ENCODE data around the gene LTBR. TPM values are rescaled to one million over a fixed set of nuclear protein-coding genes. Genes with fewer than 3 reads are reported as not detected.
A peak's percentile ranks its signal among the peaks of the same experiment; 100 is the strongest.
"Not testable (repeated sequence)": the region's sequence is repeated elsewhere in the genome, so short reads cannot be mapped to it uniquely, and the experiment has no call there.

The LTBR gene
- total RNA-seq, 2 experiments from 2014 or later, result 1.5 to 1.6 TPM

GRCh38 chr12:6342140-6342889, 41.6 kb upstream of the LTBR start:
- peaks cover 6% of the 10 kb centered on the region for H3K36me3 Mint-ChIP-seq (ENCODE audit: low read depth)
- DNase-seq (no peak), ATAC-seq (no peak)
- no peak overlapping the region for H3K27ac Mint-ChIP-seq
- no peak for TF ChIP-seq CTCF (IDR thresholded peaks at IDR 0.05)
- H3K4me3 Mint-ChIP-seq, result no peak overlapping the region
- POLR2A ChIA-PET, result interaction anchor here (0.6 to 1.9 kb wide), 6 partner anchors 12 to 280 kb away, joined by 3 to 7 read pairs (median 3); no protein-coding TSS in a partner anchor
- H3K9me3 Mint-ChIP-seq, result no peaks in the 10 kb centered on the region
- intact Hi-C loops (cut with micrococcal nuclease), result no loop called here
- H3K4me1 Mint-ChIP-seq (ENCODE audit: low read depth), result peaks cover 45% of the 10 kb centered on the region
- CTCF ChIA-PET, result interaction anchor here (1.3 to 2.7 kb wide), 2 partner anchors 10 to 19 kb away, joined by 4 to 9 read pairs; no protein-coding TSS in a partner anchor
- H3K27me3 Mint-ChIP-seq, result no peaks in the 10 kb centered on the region

GRCh38 chr12:6343518-6343917, 40.4 kb upstream of the LTBR start:
- no peak for DNase-seq
- ChIA-PET POLR2A (interaction anchor here (0.9 to 1.9 kb wide), 4 partner anchors 14 to 108 kb away, joined by 3 to 7 read pairs (median 4); partner anchors contain the start of gene TAPBPL), CTCF (interaction anchor here (0.8 to 2.7 kb wide), 3 partner anchors 9 to 150 kb away, joined by 4 to 9 read pairs (median 5); partner anchors contain the start of gene MRPL51)
- Mint-ChIP-seq H3K27ac (no peak overlapping the region), H3K4me3 (no peak overlapping the region), H3K4me1 (ENCODE audit: low read depth) (peaks cover 49% of the 10 kb centered on the region), H3K9me3 (no peaks in the 10 kb centered on the region), H3K27me3 (no peaks in the 10 kb centered on the region), H3K36me3 (ENCODE audit: low read depth) (peaks cover 3% of the 10 kb centered on the region)
- no peak for TF ChIP-seq CTCF (IDR thresholded peaks at IDR 0.05)
- no peak for ATAC-seq
- intact Hi-C loops (cut with micrococcal nuclease), result no loop called here

GRCh38 chr12:6344101-6344660, 39.8 kb upstream of the LTBR start:
- not testable (repeated sequence) for H3K4me3 Mint-ChIP-seq
- H3K4me1 Mint-ChIP-seq (ENCODE audit: low read depth), result peaks cover 49% of the 10 kb centered on the region

GRCh38 chr12:6345319-6346091, 38.5 kb upstream of the LTBR start:
- ATAC-seq (peak; percentile 79), DNase-seq (peak; percentile 80)
- H3K27ac Mint-ChIP-seq, result peak overlapping the region; percentile 75
- peaks cover 3% of the 10 kb centered on the region for H3K36me3 Mint-ChIP-seq (ENCODE audit: low read depth)
- peaks cover 49% of the 10 kb centered on the region for H3K4me1 Mint-ChIP-seq (ENCODE audit: low read depth)
- no peaks in the 10 kb centered on the region for H3K9me3 Mint-ChIP-seq
- ChIA-PET POLR2A (interaction anchor here (0.6 to 1.8 kb wide), 13 partner anchors 10 to 368 kb away, joined by 3 to 16 read pairs (median 3); partner anchors contain the start of gene SCNN1A), CTCF (interaction anchor here (0.7 to 2.7 kb wide), 10 partner anchors 10 to 195 kb away, joined by 3 to 18 read pairs (median 6); no protein-coding TSS in a partner anchor)
- H3K27me3 Mint-ChIP-seq, result no peaks in the 10 kb centered on the region
- no peak overlapping the region for H3K4me3 Mint-ChIP-seq
- TF ChIP-seq CTCF (IDR thresholded peaks at IDR 0.05), result no peak
- intact Hi-C loops (cut with micrococcal nuclease), result no loop called here

More at GRCh38 chr12:6344101-6344660, 39.8 kb upstream of the LTBR start:
- H3K36me3 Mint-ChIP-seq (ENCODE audit: low read depth); H3K9me3 Mint-ChIP-seq; ATAC-seq; H3K27me3 Mint-ChIP-seq; DNase-seq; intact Hi-C loops (cut with micrococcal nuclease); H3K27ac Mint-ChIP-seq: not testable (repeated sequence)
- ChIA-PET POLR2A (interaction anchor here (0.9 to 1.4 kb wide), 3 partner anchors 14 to 108 kb away, joined by 3 to 4 read pairs (median 4); partner anchors contain the start of gene TAPBPL), CTCF (interaction anchor here (0.8 to 2.7 kb wide), 3 partner anchors 9 to 149 kb away, joined by 4 to 9 read pairs (median 5); partner anchors contain the start of gene MRPL51)

Measured in activated CD8-positive, alpha-beta T cell treated with anti-CD3 and anti-CD28 coated beads for 36 hours (primary cell).